HG03457 (cell line): ENCODE data around the gene MYO7B.

Experiments
- ATAC-seq: cut with Tn5 transposase; IDR thresholded peaks from one replicate; pipeline ENCODE4 v1.9.1; 2021; ENCODE audit warnings: moderate number of reproducible peaks; ENCODE audit not compliant: unreplicated experiment

Gene MYO7B

DNA sequence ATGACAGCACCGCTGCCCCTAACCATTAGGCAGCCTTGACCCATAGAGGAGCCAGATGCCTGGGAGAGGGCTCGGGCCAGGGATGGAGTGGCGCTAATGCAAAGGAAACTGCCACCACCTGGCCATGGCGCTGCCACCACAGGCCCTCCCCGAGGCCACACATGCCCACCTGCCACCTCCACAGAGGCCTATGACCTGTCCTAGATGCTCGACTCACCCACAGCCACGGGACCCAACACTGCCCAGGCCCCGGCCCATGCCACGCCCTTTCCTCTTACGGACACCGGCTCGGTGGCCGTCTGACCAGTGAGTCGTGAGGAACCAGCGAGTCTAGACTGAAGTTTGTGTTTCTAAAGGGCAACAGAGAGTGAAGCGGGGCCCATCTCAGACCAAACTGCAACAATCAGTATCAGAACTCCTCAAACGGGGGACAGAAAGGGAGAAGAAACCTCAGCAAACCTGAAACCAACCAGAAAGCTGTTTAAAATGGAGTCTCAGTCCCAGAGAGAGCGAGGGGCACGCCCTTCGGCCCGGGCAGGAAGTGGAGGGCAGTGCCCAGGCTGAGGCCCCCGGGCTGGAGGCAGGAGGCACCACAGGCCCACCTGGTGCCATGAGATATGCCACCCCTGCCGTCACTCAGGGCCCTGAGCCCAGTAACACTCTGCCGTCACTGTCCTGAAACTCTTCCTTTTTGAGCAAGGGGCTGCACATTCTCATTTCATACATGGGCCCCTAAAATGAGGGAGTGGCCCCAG, 111.2 kb downstream of the MYO7B start:
- ATAC-seq, result no peak

DNA sequence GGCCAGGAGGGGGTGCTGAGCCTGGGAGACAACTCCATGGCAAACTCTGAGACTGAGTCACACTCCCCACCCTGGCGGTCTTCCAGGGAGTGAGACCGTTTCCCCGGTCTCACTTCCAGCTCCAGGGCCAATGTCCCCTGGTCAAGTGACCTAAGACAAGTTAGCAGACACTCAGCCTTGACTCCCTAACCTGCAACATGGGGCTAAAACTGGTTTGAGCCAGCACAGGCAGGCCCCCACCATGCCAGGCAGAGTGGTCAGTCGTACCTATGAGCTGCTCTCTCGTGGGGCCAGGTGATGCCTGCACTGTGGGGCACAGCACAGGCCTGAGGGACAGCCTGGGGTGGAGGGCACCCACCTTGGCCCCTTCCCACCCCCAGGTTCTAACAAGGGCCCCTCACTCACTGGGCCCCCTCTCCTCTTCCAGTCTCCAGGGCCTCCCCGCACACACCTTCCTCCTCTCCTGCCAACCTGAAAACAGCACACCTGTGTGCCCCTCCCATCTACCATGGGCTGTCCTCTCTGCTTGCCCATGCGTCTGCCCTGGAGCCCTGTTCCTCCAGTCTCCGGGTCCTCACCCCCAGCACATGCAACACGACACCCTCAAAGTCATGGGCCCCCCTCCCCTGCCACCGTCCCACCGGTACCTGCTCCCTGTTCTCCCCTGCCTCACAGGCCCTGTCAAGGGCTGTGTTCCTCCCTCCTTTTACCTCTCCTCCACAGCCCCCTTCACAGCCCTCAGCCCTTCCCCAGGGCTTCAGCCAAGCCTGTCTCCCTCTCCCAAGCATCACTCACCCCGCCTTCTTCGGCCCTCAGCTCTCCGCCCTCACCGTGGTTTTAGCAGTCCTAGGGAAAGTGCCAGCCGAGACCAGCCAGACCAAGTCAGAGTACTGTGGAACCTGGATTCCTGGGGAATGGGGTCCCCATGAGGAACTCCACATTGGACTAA, 112.0 kb downstream of the MYO7B start:
- no peak for ATAC-seq

GRCh38 chr2:127648321-127648720, 112.8 kb downstream of the MYO7B start:
- ATAC-seq, result no peak

GRCh38 chr2:127649100-127649611, 113.7 kb downstream of the MYO7B start:
- no peak for ATAC-seq

DNA sequence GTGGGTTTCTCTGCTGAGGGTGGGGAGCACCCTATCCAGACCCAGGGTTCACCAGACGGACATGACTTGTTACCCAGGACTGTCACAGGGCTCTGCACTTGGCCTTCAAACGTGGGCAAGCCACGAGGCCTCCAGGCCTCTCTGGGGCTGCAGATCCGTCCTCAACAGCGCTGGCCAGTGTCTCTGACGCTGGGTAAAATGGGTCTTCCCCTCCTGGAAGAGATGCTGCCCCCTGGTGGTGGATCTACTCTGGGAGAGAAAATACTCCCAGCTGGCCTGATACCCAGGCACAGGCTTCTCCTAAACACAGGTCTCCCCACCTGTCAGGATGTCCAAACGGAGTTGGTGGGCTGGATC, 114.2 kb downstream of the MYO7B start:
- no peak for ATAC-seq

DNA sequence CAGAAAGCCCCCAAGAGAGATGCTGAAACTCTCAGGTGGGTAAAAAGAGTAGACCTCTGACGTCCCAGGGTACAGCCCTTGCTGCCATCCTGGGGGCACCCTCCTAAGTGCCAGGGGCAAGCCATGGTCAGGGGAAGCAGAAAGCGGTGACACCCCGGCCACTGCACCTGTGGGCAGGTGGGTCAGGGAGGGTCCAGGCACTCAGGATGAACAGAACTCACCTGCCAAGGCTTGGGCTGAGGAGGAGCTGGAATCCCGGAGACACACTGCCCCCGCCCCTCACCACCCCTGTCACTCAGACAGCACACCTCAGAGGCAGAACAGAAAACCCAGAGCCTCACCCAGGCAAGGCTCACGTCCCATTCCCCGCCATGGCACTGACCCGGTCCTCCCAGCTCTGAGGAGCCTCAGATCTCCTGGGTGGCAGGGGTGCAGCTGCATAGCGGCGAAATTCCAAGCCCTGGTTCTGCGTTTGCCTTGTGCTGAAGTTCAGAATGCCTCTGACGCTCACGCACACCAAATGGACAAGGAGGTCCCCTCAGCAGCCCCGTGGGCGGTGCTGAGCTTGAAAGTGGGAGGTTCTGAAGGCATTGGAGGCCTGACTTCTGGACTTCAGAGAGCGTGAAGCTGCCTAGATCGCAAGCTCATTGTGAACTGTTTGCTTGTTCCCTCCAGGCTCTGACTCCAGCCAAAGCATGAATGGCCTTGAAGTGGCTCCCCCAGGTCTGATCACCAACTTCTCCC, 114.7 kb downstream of the MYO7B start:
- ATAC-seq, result no peak

DNA sequence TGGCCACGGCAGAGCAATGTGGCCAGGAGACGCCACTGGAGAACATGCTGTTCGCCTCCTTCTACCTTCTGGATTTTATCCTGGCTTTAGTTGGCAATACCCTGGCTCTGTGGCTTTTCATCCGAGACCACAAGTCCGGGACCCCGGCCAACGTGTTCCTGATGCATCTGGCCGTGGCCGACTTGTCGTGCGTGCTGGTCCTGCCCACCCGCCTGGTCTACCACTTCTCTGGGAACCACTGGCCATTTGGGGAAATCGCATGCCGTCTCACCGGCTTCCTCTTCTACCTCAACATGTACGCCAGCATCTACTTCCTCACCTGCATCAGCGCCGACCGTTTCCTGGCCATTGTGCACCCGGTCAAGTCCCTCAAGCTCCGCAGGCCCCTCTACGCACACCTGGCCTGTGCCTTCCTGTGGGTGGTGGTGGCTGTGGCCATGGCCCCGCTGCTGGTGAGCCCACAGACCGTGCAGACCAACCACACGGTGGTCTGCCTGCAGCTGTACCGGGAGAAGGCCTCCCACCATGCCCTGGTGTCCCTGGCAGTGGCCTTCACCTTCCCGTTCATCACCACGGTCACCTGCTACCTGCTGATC, 115.4 kb downstream of the MYO7B start:
- ATAC-seq, result no peak

DNA sequence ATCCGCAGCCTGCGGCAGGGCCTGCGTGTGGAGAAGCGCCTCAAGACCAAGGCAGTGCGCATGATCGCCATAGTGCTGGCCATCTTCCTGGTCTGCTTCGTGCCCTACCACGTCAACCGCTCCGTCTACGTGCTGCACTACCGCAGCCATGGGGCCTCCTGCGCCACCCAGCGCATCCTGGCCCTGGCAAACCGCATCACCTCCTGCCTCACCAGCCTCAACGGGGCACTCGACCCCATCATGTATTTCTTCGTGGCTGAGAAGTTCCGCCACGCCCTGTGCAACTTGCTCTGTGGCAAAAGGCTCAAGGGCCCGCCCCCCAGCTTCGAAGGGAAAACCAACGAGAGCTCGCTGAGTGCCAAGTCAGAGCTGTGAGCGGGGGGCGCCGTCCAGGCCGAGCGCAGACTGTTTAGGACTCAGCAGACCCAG, 115.9 kb downstream of the MYO7B start:
- ATAC-seq, result no peak

DNA sequence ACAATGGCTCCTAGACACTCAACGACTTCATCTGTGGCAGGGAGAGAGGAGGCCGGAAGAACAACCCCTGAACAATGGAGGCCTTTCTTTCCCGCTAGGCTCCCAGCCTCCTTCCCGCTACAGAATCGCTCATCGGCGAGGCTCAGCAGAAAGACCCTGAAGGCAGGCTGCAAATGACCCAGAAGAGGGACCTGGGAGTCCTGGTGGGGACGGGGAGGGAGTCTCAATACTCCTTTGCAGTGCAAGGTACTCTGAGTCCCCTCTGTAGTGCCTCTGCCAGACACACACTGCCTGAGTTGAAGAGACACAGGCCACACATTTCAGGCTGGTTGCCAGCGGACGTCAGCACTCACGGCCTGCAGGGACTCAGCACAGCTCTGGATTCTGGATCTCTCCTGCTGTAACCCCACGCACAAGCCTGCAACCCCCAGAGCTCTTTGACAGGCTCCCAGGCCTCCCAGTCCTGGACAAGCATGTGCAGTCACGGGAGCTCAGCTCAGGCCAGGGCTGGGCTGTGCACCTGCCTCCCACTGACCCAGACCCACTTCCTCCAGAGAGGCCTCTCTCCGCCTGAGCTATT, 116.6 kb downstream of the MYO7B start:
- ATAC-seq, result no peak

DNA sequence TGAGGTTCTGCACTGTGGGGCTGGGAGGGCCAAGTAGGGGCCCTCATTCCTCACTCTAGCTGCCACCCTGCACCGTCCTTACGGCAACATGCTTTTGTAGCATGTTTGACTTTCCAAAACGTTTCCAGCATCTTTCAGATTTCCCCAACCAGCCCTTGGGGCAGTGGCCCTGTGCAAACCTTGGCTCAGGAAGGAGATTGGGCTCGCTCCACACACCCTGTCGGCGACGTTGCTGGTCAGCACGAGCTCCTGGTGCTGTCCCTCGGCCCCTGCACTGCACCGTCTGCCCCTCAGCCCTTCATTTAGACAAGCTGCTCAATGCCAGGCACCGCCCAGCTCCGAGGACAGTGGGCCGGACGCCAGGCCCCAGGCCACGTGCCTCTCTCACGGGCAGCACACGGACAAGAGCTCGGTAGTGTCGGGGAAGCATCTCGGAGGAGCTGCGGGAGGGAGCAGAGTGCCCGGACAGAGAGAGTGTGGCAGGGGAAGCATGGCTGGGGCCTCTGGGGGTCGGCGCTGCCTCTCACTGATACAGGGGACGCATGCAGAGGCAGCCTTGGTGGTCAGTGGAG, 117.4 kb downstream of the MYO7B start:
- ATAC-seq, result no peak

GRCh38 chr2:127653421-127654083, 118.1 kb downstream of the MYO7B start:
- ATAC-seq, result no peak

- ATAC-seq, result no peak
Observed at GRCh38 chr2:127654084-127654837, 118.8 kb downstream of the MYO7B start.

DNA sequence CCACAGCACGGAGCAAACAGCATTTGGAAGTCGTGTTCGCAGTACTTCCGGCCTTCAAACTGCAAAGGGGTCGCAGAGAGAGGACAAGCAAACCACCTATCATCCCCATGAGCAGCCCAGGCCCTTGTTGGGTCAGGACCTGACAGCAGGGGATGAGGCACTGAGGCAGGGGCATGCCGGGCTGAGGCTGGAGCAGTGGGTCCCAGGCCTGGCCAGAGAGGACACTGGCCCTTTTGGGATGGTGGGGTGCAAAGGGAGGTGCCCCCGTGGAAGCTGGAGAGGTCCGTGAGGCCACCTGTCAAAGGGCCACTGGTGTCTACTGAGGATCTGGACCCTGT, 119.3 kb downstream of the MYO7B start:
- no peak for ATAC-seq

DNA sequence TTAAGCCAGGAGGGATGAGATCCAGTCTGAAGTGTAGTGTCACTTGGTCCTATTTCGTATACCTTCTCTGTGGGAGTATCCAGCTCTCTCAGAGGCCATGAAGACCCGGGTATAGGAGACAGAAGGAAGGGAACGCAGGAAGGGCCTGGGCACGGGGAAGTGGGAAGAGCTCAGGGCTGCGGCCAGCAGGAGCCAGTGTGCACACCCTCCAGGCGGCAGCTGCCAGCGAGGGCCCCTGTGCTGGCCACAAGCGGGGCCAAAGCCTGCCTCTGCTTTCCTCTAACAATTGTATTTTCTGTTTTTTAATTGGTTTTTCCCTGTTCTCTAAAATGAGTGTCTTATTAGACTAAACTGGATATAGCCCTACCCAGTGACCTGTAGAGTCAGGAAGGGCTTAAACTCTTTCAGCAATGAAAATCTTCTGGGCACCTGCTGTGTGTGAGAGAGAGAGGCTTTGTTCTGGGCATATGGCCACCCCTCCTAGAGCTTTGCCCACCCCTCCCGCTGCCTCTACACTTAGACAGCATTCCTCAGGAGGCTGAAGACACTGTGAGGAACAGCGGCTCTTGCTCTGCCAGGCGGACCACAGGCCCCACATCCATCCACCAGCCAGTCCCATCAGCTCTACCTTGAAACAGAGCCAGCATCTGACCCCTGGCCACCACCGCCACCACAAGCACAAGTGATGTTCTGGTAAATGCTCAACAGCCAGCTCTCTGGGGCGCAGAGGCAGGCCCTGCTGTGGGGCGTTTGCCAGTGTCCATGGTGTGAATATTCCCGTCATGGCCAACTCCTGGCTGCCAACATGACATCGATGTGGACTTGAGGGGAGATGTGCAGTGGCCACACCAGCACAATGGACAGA, 120.0 kb downstream of the MYO7B start:
- ATAC-seq, result no peak

DNA sequence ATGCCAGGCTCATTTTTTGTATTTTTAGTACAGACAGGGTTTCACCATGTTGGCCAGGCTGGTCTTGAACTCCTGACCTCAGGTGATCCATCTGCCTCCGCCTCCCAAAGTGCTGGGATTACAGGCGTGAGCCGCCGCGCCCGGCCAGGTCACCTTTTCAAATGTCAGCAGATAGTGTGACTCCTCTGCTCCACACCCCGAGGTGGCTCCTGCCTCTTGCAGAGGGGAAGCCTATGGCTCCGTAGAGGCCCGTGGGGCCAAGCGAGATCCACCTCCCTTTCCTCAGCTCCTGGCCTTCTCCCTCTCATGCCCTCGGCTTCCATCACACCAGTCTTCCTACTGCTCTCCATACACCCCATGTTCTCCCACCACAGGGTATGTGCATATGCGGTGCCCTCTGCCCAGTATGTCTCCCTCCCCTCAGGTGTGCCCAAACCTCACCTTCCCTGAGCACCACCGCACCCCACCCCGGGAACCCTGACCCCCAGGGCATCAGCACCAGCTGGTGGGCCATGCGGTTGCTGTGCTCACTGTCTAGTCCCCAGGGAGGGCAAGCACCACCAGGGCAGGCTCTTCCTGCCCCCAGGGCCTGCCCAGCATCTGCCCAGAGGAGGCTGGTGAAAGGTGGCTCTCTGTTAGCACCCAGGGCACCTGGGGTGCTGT, 121.2 kb downstream of the MYO7B start:
- no peak for ATAC-seq

DNA sequence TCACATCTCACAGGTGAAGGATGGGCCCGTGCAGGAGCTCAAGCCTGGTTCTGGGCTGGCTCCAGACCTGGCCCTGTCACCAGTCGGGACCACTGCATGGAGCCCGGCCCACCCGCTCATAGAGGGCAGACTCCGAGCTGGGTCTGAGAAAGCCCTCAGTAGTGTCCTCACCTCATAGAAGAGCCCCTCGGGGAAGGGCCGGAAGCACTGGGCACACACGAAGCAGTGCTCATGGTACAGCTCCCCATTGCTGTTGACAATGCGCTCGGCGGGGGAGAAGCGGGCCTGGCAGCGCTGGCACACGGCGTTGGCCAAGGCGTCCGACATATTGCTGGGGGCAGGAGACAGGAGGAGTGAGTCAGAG, 121.7 kb downstream of the MYO7B start:
- no peak for ATAC-seq

DNA sequence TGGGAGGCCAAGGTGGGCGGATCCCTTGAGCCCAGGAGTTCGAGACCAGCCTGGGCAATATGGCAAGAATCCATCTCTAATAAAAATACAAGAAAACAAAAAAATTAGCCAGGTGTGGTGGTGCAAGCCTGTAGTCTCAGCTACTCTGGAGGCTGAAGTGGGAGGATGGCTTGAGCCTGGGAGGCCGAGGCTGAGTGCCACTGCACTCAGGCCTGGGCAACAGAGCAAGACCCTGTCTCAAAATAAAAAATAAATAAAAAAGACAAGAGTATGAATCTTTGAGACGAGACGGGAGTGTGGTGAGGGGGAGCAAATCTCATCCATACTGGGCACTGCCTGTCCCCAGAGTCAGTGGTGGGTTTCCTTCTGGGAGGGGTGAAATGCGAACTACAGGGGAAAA, 122.7 kb downstream of the MYO7B start:
- ATAC-seq, result no peak
